GM19043 (cell line): ENCODE data around the gene SLC1A5.
"Not testable (repeated sequence)": the region's sequence is repeated elsewhere in the genome, so short reads cannot be mapped to it uniquely, and the experiment has no call there.

Source experiments
- ATAC-seq: cut with Tn5 transposase; IDR thresholded peaks from one replicate; pipeline ENCODE4 v1.9.1; 2021; ENCODE audit warnings: low read depth; ENCODE audit not compliant: unreplicated experiment

SLC1A5 gene

GRCh38 chr19:46802152-46802551 lies 13.8 kb upstream of the SLC1A5 start:
- ATAC-seq: no peak

GRCh38 chr19:46798713-46799112 lies 10.3 kb upstream of the SLC1A5 start:
- no peak for ATAC-seq

- no peak for ATAC-seq
Observed at GRCh38 chr19:46797881-46798280, 9.5 kb upstream of the SLC1A5 start.

- no peak for ATAC-seq
Observed at GRCh38 chr19:46791944-46792343, 3.5 kb upstream of the SLC1A5 start.

- ATAC-seq: no peak
Observed at GRCh38 chr19:46789371-46789770, 977 bp upstream of the SLC1A5 start.

GRCh38 chr19:46788968-46789338 lies 559 bp upstream of the SLC1A5 start:
- ATAC-seq: no peak

GRCh38 chr19:46787331-46788261 lies 798 bp downstream of the SLC1A5 start:
- ATAC-seq: no peak

GRCh38 chr19:46787040-46787330 lies 1.4 kb downstream of the SLC1A5 start:
- no peak for ATAC-seq

- no peak for ATAC-seq
Observed at GRCh38 chr19:46786236-46787039, 2.0 kb downstream of the SLC1A5 start.

- no peak for ATAC-seq
Observed at GRCh38 chr19:46785980-46786235, 2.5 kb downstream of the SLC1A5 start.

GRCh38 chr19:46785054-46785979 lies 3.1 kb downstream of the SLC1A5 start:
- ATAC-seq: no peak

- ATAC-seq: no peak
Observed at GRCh38 chr19:46784262-46785053, 3.9 kb downstream of the SLC1A5 start.

GRCh38 chr19:46783670-46784069 lies 4.7 kb downstream of the SLC1A5 start:
- ATAC-seq: no peak

GRCh38 chr19:46782355-46783019 lies 5.9 kb downstream of the SLC1A5 start:
- no peak for ATAC-seq

- not testable (repeated sequence) for ATAC-seq
Observed at GRCh38 chr19:46777956-46778645, 10.3 kb downstream of the SLC1A5 start.

GRCh38 chr19:46776927-46777911 lies 11.2 kb downstream of the SLC1A5 start:
- no peak for ATAC-seq

GRCh38 chr19:46775642-46776258 lies 12.6 kb downstream of the SLC1A5 start:
- no peak for ATAC-seq

GRCh38 chr19:46773018-46773399 lies 15.4 kb downstream of the SLC1A5 start:
- ATAC-seq: no peak
